H1 (cell line): ENCODE measurements around the gene TSC22D4. TPM values are rescaled to one million over a fixed set of nuclear protein-coding genes. Genes with fewer than 3 reads are reported as not detected.
A peak's percentile ranks its signal among the peaks of the same experiment; 100 is the strongest.

ENCODE experiments used
- CTCF ChIA-PET: fragments of 300-600 bp; sonication (Branson Sonifier 250); formaldehyde crosslinking; loops from one replicate; lab custom pipeline; 2021; ENCODE audit not compliant: partially characterized antibody; lab: Charles Lee
- POLR2A ChIA-PET: fragments of 300-600 bp; sonication (Branson Sonifier 250); formaldehyde crosslinking; loops from one replicate; lab custom pipeline; 2021; ENCODE audit warnings: inconsistent platforms; ENCODE audit not compliant: partially characterized antibody; lab: Charles Lee
- DNase-seq, 2 experiments: peaks; one replicate each; pipeline versions ENCODE4 v3.0.0 to v3.0.0-alpha.2; 2010 to 2022; ENCODE audit warnings: low spot score in 2 of 2, low read depth in 1 of 2, mixed read lengths in 1 of 2
- FAIRE-seq: peaks from 2 replicates; lab custom pipeline; 2011; peaks lifted over from hg19 to GRCh38; lab: Jason Lieb, UNC
- H2AFZ ChIP-seq: 2 replicates; pipeline ENCODE4 v1.8.1; 2012; ENCODE audit warnings: low read length, inconsistent platforms
- H2AK5ac ChIP-seq: 2 replicates; pipeline ENCODE4 v1.6.1; 2013; ENCODE audit warnings: low read depth, low read length
- H2BK120ac ChIP-seq: replicated peaks from 2 replicates; pipeline ENCODE3; 2013; ENCODE audit warnings: low read depth, low read length, inconsistent platforms
- H2BK12ac ChIP-seq: 2 replicates; pipeline ENCODE4 v1.6.1; 2013; ENCODE audit warnings: low read depth, low read length
- H2BK15ac ChIP-seq: 2 replicates; pipeline ENCODE4 v1.6.1; 2013; ENCODE audit warnings: low read length
- H2BK20ac ChIP-seq: 2 replicates; pipeline ENCODE4 v1.6.1; 2013; ENCODE audit warnings: low read length
- H2BK5ac ChIP-seq: 2 replicates; pipeline ENCODE4 v1.6.1; 2013; ENCODE audit warnings: low read depth, low read length
- H3K14ac ChIP-seq: 2 replicates; pipeline ENCODE4 v1.6.1; 2013; ENCODE audit warnings: inconsistent platforms; ENCODE audit not compliant: insufficient read length
- H3K18ac ChIP-seq: 2 replicates; pipeline ENCODE4 v1.6.1; 2013; ENCODE audit warnings: low read length; ENCODE audit errors: extremely low read depth
- H3K23ac ChIP-seq: 2 replicates; pipeline ENCODE4 v1.6.1; 2013; ENCODE audit warnings: inconsistent platforms; ENCODE audit not compliant: insufficient read length
- H3K23me2 ChIP-seq: 2 replicates; pipeline ENCODE4 v1.6.1; 2013; ENCODE audit warnings: low read depth, low read length
- H3K27ac ChIP-seq: 2 replicates; pipeline ENCODE4 v1.6.1; 2011; ENCODE audit warnings: low read depth, low read length, inconsistent platforms
- H3K27me3 ChIP-seq, 4 experiments: replicated peaks in 1 of 4; 1 replicate in 1 of 4; 2 replicates in 3 of 4; pipeline versions ENCODE4 v1.6.1 to v1.8.1; 2011 to 2013; ENCODE audit warnings: low read length in 3 of 4, mild to moderate bottlenecking in 3 of 4, inconsistent platforms in 2 of 4, mixed read lengths in 2 of 4, moderate library complexity in 1 of 4; ENCODE audit not compliant: control insufficient read depth in 3 of 4, insufficient read depth in 3 of 4; ENCODE audit errors: extremely low read depth in 1 of 4
- H3K36me3 ChIP-seq, 4 experiments: 2 replicates each; pipeline versions ENCODE4 v1.6.1 to v1.8.1; 2011 to 2013; ENCODE audit warnings: mild to moderate bottlenecking in 4 of 4, low read length in 3 of 4, moderate library complexity in 2 of 4, control low read depth in 1 of 4, inconsistent platforms in 1 of 4; ENCODE audit not compliant: insufficient read depth in 4 of 4, control insufficient read depth in 2 of 4
- H3K4ac ChIP-seq: replicated peaks from 2 replicates; pipeline ENCODE3; 2013; ENCODE audit warnings: low read length, low read depth, mixed read lengths, inconsistent platforms; ENCODE audit not compliant: insufficient read length
- H3K4me1 ChIP-seq, 4 experiments: replicated peaks in 1 of 4; 1 replicate in 1 of 4; 2 replicates in 3 of 4; pipeline versions ENCODE4 v1.6.1 to v1.8.1; 2011 to 2013; ENCODE audit warnings: low read length in 3 of 4, inconsistent platforms in 2 of 4, mixed read lengths in 1 of 4; ENCODE audit not compliant: insufficient read depth in 4 of 4, control insufficient read depth in 3 of 4
- H3K4me2 ChIP-seq, 2 experiments: 2 replicates each; pipeline versions ENCODE4 v1.6.1 to v1.8.1; 2011 to 2013; ENCODE audit warnings: low read depth in 2 of 2, low read length in 2 of 2, control low read depth in 1 of 2, inconsistent platforms in 1 of 2, mild to moderate bottlenecking in 1 of 2; ENCODE audit not compliant: insufficient read depth in 1 of 2
- H3K4me3 ChIP-seq, 4 experiments: fragments of 200-600, 300-600 bp in 1 of 4; sonication (generic), shearing (Covaris generic), sonication (Bioruptor Twin) in 1 of 4; 2 replicates each; pipeline versions ENCODE4 v1.5.1 to v1.8.1; 2011 to 2016; ENCODE audit warnings: low read length in 4 of 4, low read depth in 3 of 4, control low read depth in 2 of 4, inconsistent platforms in 2 of 4, mild to moderate bottlenecking in 2 of 4, mixed read lengths in 1 of 4, moderate library complexity in 1 of 4; ENCODE audit not compliant: insufficient read depth in 2 of 4; ENCODE audit errors: extremely low read depth in 1 of 4
- H3K56ac ChIP-seq: replicated peaks from 2 replicates; pipeline ENCODE3; 2013; ENCODE audit warnings: low read depth, mild to moderate bottlenecking, mixed read lengths, low read length, inconsistent platforms; ENCODE audit not compliant: insufficient read length
- H3K79me1 ChIP-seq: 2 replicates; pipeline ENCODE4 v1.6.1; 2013; ENCODE audit warnings: low read depth, low read length, control low read depth
- H3K79me2 ChIP-seq, 2 experiments: 2 replicates each; pipeline versions ENCODE4 v1.6.1 to v1.8.1; 2012 to 2013; ENCODE audit warnings: low read length in 2 of 2, mild to moderate bottlenecking in 2 of 2, inconsistent platforms in 1 of 2; ENCODE audit not compliant: insufficient read depth in 2 of 2, control insufficient read depth in 1 of 2
- H3K9ac ChIP-seq, 4 experiments: replicated peaks in 1 of 4; 1 replicate in 1 of 4; 2 replicates in 3 of 4; pipeline versions ENCODE4 v1.6.1 to v1.8.1; 2011 to 2013; ENCODE audit warnings: low read depth in 3 of 4, low read length in 3 of 4, control low read depth in 2 of 4, mild to moderate bottlenecking in 2 of 4, moderate library complexity in 2 of 4, inconsistent platforms in 1 of 4; ENCODE audit errors: extremely low read depth in 1 of 4
- H3K9me3 ChIP-seq, 2 experiments: 2 replicates each; pipeline versions ENCODE4 v1.6.1 to v1.8.1; 2012 to 2013; ENCODE audit warnings: mild to moderate bottlenecking in 2 of 2, moderate library complexity in 2 of 2, control low read depth in 1 of 2, inconsistent platforms in 1 of 2, low read depth in 1 of 2, low read length in 1 of 2, mixed read lengths in 1 of 2; ENCODE audit not compliant: insufficient read depth in 2 of 2
- H4K20me1 ChIP-seq, 2 experiments: replicated peaks in 1 of 2; 2 replicates each; pipeline versions ENCODE3 to v1.8.1; 2011 to 2013; ENCODE audit warnings: inconsistent platforms in 2 of 2, low read length in 2 of 2, mild to moderate bottlenecking in 1 of 2; ENCODE audit not compliant: insufficient read depth in 2 of 2, control insufficient read depth in 1 of 2
- H4K5ac ChIP-seq: 2 replicates; pipeline ENCODE4 v1.6.1; 2013; ENCODE audit warnings: low read length, low read depth, mixed read lengths, inconsistent platforms; ENCODE audit not compliant: insufficient read length
- H4K8ac ChIP-seq: 2 replicates; pipeline ENCODE4 v1.8.0; 2013; ENCODE audit warnings: mild to moderate bottlenecking, moderate library complexity, low read length, inconsistent platforms; ENCODE audit not compliant: insufficient read depth; ENCODE audit errors: extremely low read depth
- H4K91ac ChIP-seq: replicated peaks from 2 replicates; pipeline ENCODE3; 2013; ENCODE audit warnings: low read length, mixed read lengths, inconsistent platforms; ENCODE audit not compliant: insufficient read length
- CBX5 ChIP-seq: fragments of 300-800, 300-1000 bp; sonication (generic); IDR thresholded peaks from 2 replicates; pipeline ENCODE4 v1.7.1; 2016; ENCODE audit warnings: antibody characterized with exemption, low read length, low read depth
- EP300 ChIP-seq, 2 experiments: IDR thresholded peaks; 1 replicate in 1 of 2; 2 replicates in 1 of 2; pipeline ENCODE4 v1.6.1; 2011 to 2012; ENCODE audit warnings: low read depth in 2 of 2, low read length in 2 of 2, mild to moderate bottlenecking in 2 of 2, borderline replicate concordance in 1 of 2, inconsistent platforms in 1 of 2, moderate library complexity in 1 of 2
- EZH2 ChIP-seq: fragments of 200-600 bp; sonication (generic); IDR thresholded peaks from 2 replicates; pipeline ENCODE4 v1.7.1; 2012; ENCODE audit warnings: low read depth, mild to moderate bottlenecking, moderate library complexity, low read length, inconsistent platforms; ENCODE audit not compliant: severe bottlenecking
- GABPA ChIP-seq: IDR thresholded peaks from 2 replicates; pipeline ENCODE4 v1.6.1; 2011; ENCODE audit warnings: mild to moderate bottlenecking, low read length, moderate library complexity, borderline replicate concordance; ENCODE audit not compliant: insufficient read depth
- HDAC2 ChIP-seq, 2 experiments: fragments of 300-600 bp in 1 of 2; sonication (generic) in 1 of 2; IDR thresholded peaks; 2 replicates each; pipeline ENCODE4 v1.6.1; 2011 to 2012; ENCODE audit warnings: low read depth in 2 of 2, low read length in 2 of 2, mild to moderate bottlenecking in 2 of 2, moderate library complexity in 2 of 2, borderline replicate concordance in 1 of 2, inconsistent platforms in 1 of 2
- POLR2AphosphoS5 ChIP-seq: IDR thresholded peaks from 2 replicates; pipeline ENCODE4 v1.6.1; 2011; ENCODE audit warnings: low read depth, low read length
- SIRT6 ChIP-seq: IDR thresholded peaks from one replicate; pipeline ENCODE4 v1.7.1; 2012; ENCODE audit warnings: low read length, inconsistent platforms
- SP2 ChIP-seq: IDR thresholded peaks from 2 replicates; pipeline ENCODE4 v1.6.1; 2012; ENCODE audit warnings: mild to moderate bottlenecking, low read length, inconsistent platforms
- SP4 ChIP-seq: IDR thresholded peaks from 2 replicates; pipeline ENCODE4 v1.6.1; 2012; ENCODE audit warnings: low read length, inconsistent platforms
- WGBS, 2 experiments: shearing (Covaris generic) in 1 of 2; methylation state at CpG; one replicate each; pipeline versions ENCODE4 v1.1.6 to v1.1.7; 2013 to 2015; ENCODE audit warnings: low lambda C conversion rate in 2 of 2, mixed read lengths in 2 of 2, inconsistent platforms in 1 of 2, low coverage in 1 of 2, missing lambda C conversion rate in 1 of 2; ENCODE audit not compliant: insufficient replicate concordance in 2 of 2, insufficient coverage in 1 of 2, insufficient read length in 1 of 2; ENCODE audit errors: extremely low coverage in 1 of 2, missing lambda C conversion rate in 1 of 2; 5-methylcytosine and 5-hydroxymethylcytosine counted together
- polyA plus RNA-seq, 7 experiments: library from polyadenylated mRNA; depleted of rRNA in 3 of 7; stranded (reverse) in 5 of 7; unstranded in 2 of 7; fragments of >200 nt in 5 of 7; fragments of 200-250 nt in 2 of 7; gene quantifications; 1 replicate in 5 of 7; 2 replicates in 1 of 7; 4 replicates in 1 of 7; pipeline versions ENCODE4 v1.2.1 to v1.2.3, GENCODE V29; 2011 to 2013; ENCODE audit warnings: missing spikeins in 2 of 7, mixed read lengths in 2 of 7
- total RNA-seq: library from RNA; stranded (reverse); fragmentation: NEBNext Ultra II Directional; extraction: Animal tissue kit (Norgen Biotek cat#: 25700); gene quantifications from 2 replicates; pipeline ENCODE4 v1.2.1, GENCODE V29; 2021
- TF ChIP-seq, protein P1 (sequence below), 3 experiments: IDR thresholded peaks; 1 replicate in 2 of 3; 2 replicates in 1 of 3; pipeline versions ENCODE4 v1.5.1 to v1.6.1; 2011; ENCODE audit warnings: low read length in 3 of 3, mild to moderate bottlenecking in 3 of 3, inconsistent platforms in 2 of 3, low read depth in 1 of 3, moderate library complexity in 1 of 3; ENCODE audit not compliant: insufficient read depth in 1 of 3; ENCODE audit errors: control extremely low read depth in 1 of 3

The TSC22D4 gene
- total and polyA plus RNA-seq, 2 of the 8 experiments (the other 6 are each of a cell fraction or from before 2014, with no cell fraction given), result 13.2 to 20.3 TPM

DNA sequence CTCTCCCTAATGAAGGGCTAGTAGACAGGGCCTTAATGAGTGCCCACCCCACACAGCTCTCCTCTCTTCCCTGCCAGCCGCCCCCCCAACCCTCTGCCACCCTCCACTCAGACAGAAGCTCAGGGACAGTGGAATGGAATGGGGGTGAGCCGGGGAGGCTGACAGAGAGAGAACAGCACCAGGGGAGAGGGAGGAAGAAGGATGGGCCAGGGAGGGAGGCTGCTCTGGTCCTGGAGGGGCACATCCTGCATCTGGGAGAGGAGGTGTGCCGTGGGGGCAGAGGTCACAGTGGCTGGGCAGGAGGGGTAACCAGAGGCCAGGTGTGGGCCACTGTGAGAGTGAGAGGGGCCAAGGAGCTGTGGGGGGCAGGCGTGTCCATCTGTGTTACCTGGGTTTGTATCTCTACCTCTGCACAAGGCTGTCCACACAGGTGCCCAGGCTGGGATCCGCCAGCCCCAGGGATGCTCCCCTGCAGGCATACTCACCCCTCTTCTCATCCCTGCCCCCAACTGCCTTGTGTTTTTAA is 7.2 kb upstream of the TSC22D4 start:
- no peak overlapping the region for H3K4me3 ChIP-seq
- H4K91ac ChIP-seq, result no peak overlapping the region
- H3K18ac ChIP-seq, result no peak overlapping the region; the same call in 1 of the 2 replicates
- H4K5ac ChIP-seq, result no peak overlapping the region
- H3K79me2 ChIP-seq, result no peaks in the 10 kb centered on the region; a peak in 1 of 4 replicates
- no peak overlapping the region for H3K9ac ChIP-seq
- no peak overlapping the region for H2BK12ac ChIP-seq
- H3K36me3 ChIP-seq, result peaks cover 0 to 9% (median 0%) of the 10 kb centered on the region in 4 experiments; a peak in 3 of 8 replicates
- no peak overlapping the region for H2AFZ ChIP-seq
- H3K4me2 ChIP-seq, result no peak overlapping the region
- H2BK20ac ChIP-seq, result no peak overlapping the region
- no peak overlapping the region for H2BK5ac ChIP-seq
- H3K14ac ChIP-seq, result no peak overlapping the region
- WGBS, 2 experiments, result 78% methylated on average over 5 of the region's 5 CpGs; no CpG with 5 or more reads in 1 of the 2 experiments
- H3K27me3 ChIP-seq, result no peaks in the 10 kb centered on the region
- H3K23ac ChIP-seq, result no peak overlapping the region
- H2BK15ac ChIP-seq, result no peak overlapping the region
- ChIA-PET CTCF (interaction anchor here (0.6 to 1.3 kb wide), 8 partner anchors 10 to 74 kb away, joined by 3 to 4 read pairs (median 3); no protein-coding TSS in a partner anchor), POLR2A (interaction anchor here (0.9 to 2.1 kb wide), 4 partner anchors 61 to 118 kb away, joined by 3 to 5 read pairs (median 3); no protein-coding TSS in a partner anchor)
- FAIRE-seq (no peak), DNase-seq (no peak)
- H3K4ac ChIP-seq, result no peak overlapping the region
- no peak overlapping the region for H3K56ac ChIP-seq
- H3K9me3 ChIP-seq, result no peaks in the 10 kb centered on the region
- H4K20me1 ChIP-seq, result peaks cover 0 to 7% of the 10 kb centered on the region in 2 experiments
- no peaks in the 10 kb centered on the region for H3K79me1 ChIP-seq
- H3K4me1 ChIP-seq, result peaks cover 2 to 22% (median 14%) of the 10 kb centered on the region in 4 experiments
- H3K27ac ChIP-seq, result no peak overlapping the region
- H4K8ac ChIP-seq, result no peak overlapping the region
- peak overlapping the region; percentile 53; the same call in 1 of the 2 replicates for H2AK5ac ChIP-seq
- H3K23me2 ChIP-seq, result peaks cover 8% of the 10 kb centered on the region; the same call in 1 of the 2 replicates
- H2BK120ac ChIP-seq, result no peak overlapping the region
- TF ChIP-seq EZH2, result no peak
- TF ChIP-seq SP2, result no peak
- TF ChIP-seq, protein P1, sequence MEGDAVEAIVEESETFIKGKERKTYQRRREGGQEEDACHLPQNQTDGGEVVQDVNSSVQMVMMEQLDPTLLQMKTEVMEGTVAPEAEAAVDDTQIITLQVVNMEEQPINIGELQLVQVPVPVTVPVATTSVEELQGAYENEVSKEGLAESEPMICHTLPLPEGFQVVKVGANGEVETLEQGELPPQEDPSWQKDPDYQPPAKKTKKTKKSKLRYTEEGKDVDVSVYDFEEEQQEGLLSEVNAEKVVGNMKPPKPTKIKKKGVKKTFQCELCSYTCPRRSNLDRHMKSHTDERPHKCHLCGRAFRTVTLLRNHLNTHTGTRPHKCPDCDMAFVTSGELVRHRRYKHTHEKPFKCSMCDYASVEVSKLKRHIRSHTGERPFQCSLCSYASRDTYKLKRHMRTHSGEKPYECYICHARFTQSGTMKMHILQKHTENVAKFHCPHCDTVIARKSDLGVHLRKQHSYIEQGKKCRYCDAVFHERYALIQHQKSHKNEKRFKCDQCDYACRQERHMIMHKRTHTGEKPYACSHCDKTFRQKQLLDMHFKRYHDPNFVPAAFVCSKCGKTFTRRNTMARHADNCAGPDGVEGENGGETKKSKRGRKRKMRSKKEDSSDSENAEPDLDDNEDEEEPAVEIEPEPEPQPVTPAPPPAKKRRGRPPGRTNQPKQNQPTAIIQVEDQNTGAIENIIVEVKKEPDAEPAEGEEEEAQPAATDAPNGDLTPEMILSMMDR (IDR thresholded peaks at IDR 0.05; ENCODE audit: control extremely low read depth in 1 of 3, insufficient read depth in 1 of 3, low read depth in 1 of 3, low read length in 3 of 3), result no peak
- TF ChIP-seq CBX5, result no peak
- TF ChIP-seq HDAC2 (IDR thresholded peaks at IDR 0.05; ENCODE audit: borderline replicate concordance in 1 of 2, low read depth in 2 of 2, low read length in 2 of 2), result no peak
- no peak for TF ChIP-seq POLR2AphosphoS5
- TF ChIP-seq EP300 (IDR thresholded peaks at IDR 0.05; ENCODE audit: borderline replicate concordance in 1 of 2, low read depth in 2 of 2, low read length in 2 of 2), result no peak
- no peak for TF ChIP-seq SIRT6
- TF ChIP-seq SP4, result no peak
- TF ChIP-seq GABPA, result no peak
